ENCODE results near the gene TBXAS1.

Gene TBXAS1

DNA sequence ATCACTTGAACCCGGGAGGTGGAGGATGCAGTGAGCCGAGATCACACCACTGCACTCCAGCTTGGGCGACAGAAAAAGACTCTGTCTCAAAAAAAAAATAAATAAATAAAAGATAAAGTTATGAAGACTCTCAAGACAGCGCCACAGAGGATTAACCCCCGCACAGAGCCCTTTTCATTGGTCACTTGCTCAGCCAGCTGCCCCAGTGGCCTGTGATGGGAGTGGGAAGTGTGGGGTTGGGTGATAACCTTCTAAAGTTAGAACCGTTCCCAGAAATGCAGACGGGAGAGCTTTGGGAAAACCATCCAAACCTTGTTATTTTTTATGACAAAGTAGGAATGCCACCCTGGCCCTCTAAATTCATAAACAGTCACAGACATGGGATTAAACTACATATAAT is 176.3 kb downstream of the TBXAS1 start:
- no peak overlapping the region for H3K27ac ChIP-seq (ENCODE audit: low read depth, low read length)
- no peaks in the 10 kb centered on the region for H3K36me3 ChIP-seq (ENCODE audit: control insufficient read depth, low read length)
- no peaks in the 10 kb centered on the region for H3K4me1 ChIP-seq (ENCODE audit: control insufficient read depth, low read length)
- no peaks in the 10 kb centered on the region for H4K20me1 ChIP-seq (ENCODE audit: control insufficient read depth, insufficient read depth, low read depth, low read length)
- TF ChIP-seq, protein P1, sequence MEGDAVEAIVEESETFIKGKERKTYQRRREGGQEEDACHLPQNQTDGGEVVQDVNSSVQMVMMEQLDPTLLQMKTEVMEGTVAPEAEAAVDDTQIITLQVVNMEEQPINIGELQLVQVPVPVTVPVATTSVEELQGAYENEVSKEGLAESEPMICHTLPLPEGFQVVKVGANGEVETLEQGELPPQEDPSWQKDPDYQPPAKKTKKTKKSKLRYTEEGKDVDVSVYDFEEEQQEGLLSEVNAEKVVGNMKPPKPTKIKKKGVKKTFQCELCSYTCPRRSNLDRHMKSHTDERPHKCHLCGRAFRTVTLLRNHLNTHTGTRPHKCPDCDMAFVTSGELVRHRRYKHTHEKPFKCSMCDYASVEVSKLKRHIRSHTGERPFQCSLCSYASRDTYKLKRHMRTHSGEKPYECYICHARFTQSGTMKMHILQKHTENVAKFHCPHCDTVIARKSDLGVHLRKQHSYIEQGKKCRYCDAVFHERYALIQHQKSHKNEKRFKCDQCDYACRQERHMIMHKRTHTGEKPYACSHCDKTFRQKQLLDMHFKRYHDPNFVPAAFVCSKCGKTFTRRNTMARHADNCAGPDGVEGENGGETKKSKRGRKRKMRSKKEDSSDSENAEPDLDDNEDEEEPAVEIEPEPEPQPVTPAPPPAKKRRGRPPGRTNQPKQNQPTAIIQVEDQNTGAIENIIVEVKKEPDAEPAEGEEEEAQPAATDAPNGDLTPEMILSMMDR (IDR thresholded peaks at IDR 0.05; ENCODE audit: low read depth, low read length, poor library complexity, severe bottlenecking) = no peak
- TF ChIP-seq EZH2phosphoT487 (IDR thresholded peaks at IDR 0.05; ENCODE audit: borderline replicate concordance, low read length) = no peak
- H3K27me3 ChIP-seq (ENCODE audit: control insufficient read depth, low read length) = no peaks in the 10 kb centered on the region; the same call in 1 of the 2 replicates
- no peaks in the 10 kb centered on the region for H3K9me3 ChIP-seq (ENCODE audit: control insufficient read depth, insufficient read depth, low read length)
- no peak overlapping the region for H3K4me3 ChIP-seq (ENCODE audit: low read length)
- H3K79me2 ChIP-seq (ENCODE audit: control insufficient read depth, low read length) = no peaks in the 10 kb centered on the region
- H3K9me2 ChIP-seq (replicated peaks; ENCODE audit: control insufficient read depth, low read length) = no peaks in the 10 kb centered on the region
- H3K4me2 ChIP-seq (ENCODE audit: low read length) = no peak overlapping the region
- 0 out of 2 replicates have a peak, but pooled peaks cover 3% of the 10 kb centered on the region for H3F3A ChIP-seq (ENCODE audit: control insufficient read depth, insufficient read depth)

- no peak overlapping the region for H3K4me2 ChIP-seq (ENCODE audit: low read length)
These were observed 176.9 kb downstream of the TBXAS1 start for GRCh38 chr7:140005754-140006503.

DNA sequence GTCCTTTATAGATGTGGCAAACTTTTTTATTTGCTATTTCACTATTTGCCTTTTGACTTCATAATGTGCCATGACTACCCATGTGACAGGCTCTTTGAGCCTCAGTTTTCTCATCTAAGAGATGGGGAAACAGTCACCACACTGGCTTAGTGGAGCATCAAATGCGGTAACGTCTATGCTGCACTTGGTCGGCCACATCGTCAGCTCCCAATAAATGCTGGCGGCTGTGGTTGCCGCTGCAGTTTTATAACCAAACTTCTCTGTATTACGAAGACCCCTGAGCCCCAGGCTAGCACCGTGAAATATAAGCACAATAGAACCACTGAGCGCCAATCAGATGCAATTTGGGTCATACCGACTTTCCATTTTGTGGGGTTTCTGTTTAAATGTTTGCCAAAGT is 177.5 kb downstream of the TBXAS1 start:
- H3K4me1 ChIP-seq (ENCODE audit: control insufficient read depth, low read length) = no peaks in the 10 kb centered on the region
- 0 out of 2 replicates have a peak, but pooled peaks cover 3% of the 10 kb centered on the region for H3F3A ChIP-seq (ENCODE audit: control insufficient read depth, insufficient read depth)
- no peaks in the 10 kb centered on the region for H3K9me3 ChIP-seq (ENCODE audit: control insufficient read depth, insufficient read depth, low read length)
- H3K36me3 ChIP-seq (ENCODE audit: control insufficient read depth, low read length) = no peaks in the 10 kb centered on the region
- no peaks in the 10 kb centered on the region for H3K9me2 ChIP-seq (replicated peaks; ENCODE audit: control insufficient read depth, low read length)
- no peaks in the 10 kb centered on the region for H3K79me2 ChIP-seq (ENCODE audit: control insufficient read depth, low read length)
- H3K4me3 ChIP-seq (ENCODE audit: low read length) = no peak overlapping the region
- TF ChIP-seq EZH2phosphoT487 (IDR thresholded peaks at IDR 0.05; ENCODE audit: borderline replicate concordance, low read length) = no peak
- TF ChIP-seq, protein P1 (IDR thresholded peaks at IDR 0.05; ENCODE audit: low read depth, low read length, poor library complexity, severe bottlenecking) = no peak
- H3K27me3 ChIP-seq (ENCODE audit: control insufficient read depth, low read length) = peaks cover 2% of the 10 kb centered on the region; the same call in 1 of the 2 replicates
- H4K20me1 ChIP-seq (ENCODE audit: control insufficient read depth, insufficient read depth, low read depth, low read length) = no peaks in the 10 kb centered on the region
- H3K4me2 ChIP-seq (ENCODE audit: low read length) = no peak overlapping the region
- H3K27ac ChIP-seq (ENCODE audit: low read depth, low read length) = no peak overlapping the region

More at GRCh38 chr7:140005754-140006503, 176.9 kb downstream of the TBXAS1 start:
- Histone ChIP-seq H3K4me1 (ENCODE audit: control insufficient read depth, low read length) (no peaks in the 10 kb centered on the region), H3K9me3 (ENCODE audit: control insufficient read depth, insufficient read depth, low read length) (no peaks in the 10 kb centered on the region), H3K36me3 (ENCODE audit: control insufficient read depth, low read length) (no peaks in the 10 kb centered on the region), H4K20me1 (ENCODE audit: control insufficient read depth, insufficient read depth, low read depth, low read length) (no peaks in the 10 kb centered on the region), H3K79me2 (ENCODE audit: control insufficient read depth, low read length) (no peaks in the 10 kb centered on the region), H3K27ac (ENCODE audit: low read depth, low read length) (no peak overlapping the region), H3K4me3 (ENCODE audit: low read length) (no peak overlapping the region), H3K9me2 (replicated peaks; ENCODE audit: control insufficient read depth, low read length) (no peaks in the 10 kb centered on the region), H3F3A (ENCODE audit: control insufficient read depth, insufficient read depth) (0 out of 2 replicates have a peak, but pooled peaks cover 3% of the 10 kb centered on the region), H3K27me3 (ENCODE audit: control insufficient read depth, low read length) (no peaks in the 10 kb centered on the region)
- no peak for TF ChIP-seq EZH2phosphoT487 (IDR thresholded peaks at IDR 0.05; ENCODE audit: borderline replicate concordance, low read length)
- TF ChIP-seq, protein P1 (IDR thresholded peaks at IDR 0.05; ENCODE audit: low read depth, low read length, poor library complexity, severe bottlenecking) = peak; percentile 62

Measured in DOHH2 (cell line).